ENCODE results near the gene CDH20. TPM values are rescaled to one million over a fixed set of nuclear protein-coding genes. Genes with fewer than 3 reads are reported as not detected.
A peak's percentile ranks its signal among the peaks of the same experiment; 100 is the strongest.

CDH20 gene
- total RNA-seq, 1 donor from 2014 or later = 0.63 TPM

GRCh38 chr18:61474918-61475317 lies 141.7 kb downstream of the CDH20 start:
- TF ChIP-seq CTCF (conservative IDR thresholded peaks at IDR 0.05) = no peak

GRCh38 chr18:61475931-61476330 lies 142.7 kb downstream of the CDH20 start:
- no peak overlapping the region for H3K4me3 Mint-ChIP-seq
- H3K9me3 Mint-ChIP-seq = peaks cover 3% of the 10 kb centered on the region

More at GRCh38 chr18:61474918-61475317, 141.7 kb downstream of the CDH20 start:
- no peak overlapping the region for H3K27ac Mint-ChIP-seq (ENCODE audit: unreplicated experiment)
- H3K27me3 Mint-ChIP-seq (ENCODE audit: low read depth) = peaks cover 12% of the 10 kb centered on the region
- no peaks in the 10 kb centered on the region for H3K36me3 Mint-ChIP-seq (ENCODE audit: low read depth)
- no peak for DNase-seq (ENCODE audit: low read depth, low spot score)
- H3K9me3 Mint-ChIP-seq = peaks cover 3% of the 10 kb centered on the region
- H3K4me1 Mint-ChIP-seq = peaks cover 24% of the 10 kb centered on the region
- H3K4me3 Mint-ChIP-seq = no peak overlapping the region

GRCh38 chr18:61489334-61489733 lies 156.1 kb downstream of the CDH20 start:
- no peaks in the 10 kb centered on the region for H3K27me3 Mint-ChIP-seq (ENCODE audit: low read depth)
- no peaks in the 10 kb centered on the region for H3K9me3 Mint-ChIP-seq
- H3K4me1 Mint-ChIP-seq = no peaks in the 10 kb centered on the region
- no peak overlapping the region for H3K4me3 Mint-ChIP-seq
- no peak overlapping the region for H3K27ac Mint-ChIP-seq (ENCODE audit: unreplicated experiment)
- H3K36me3 Mint-ChIP-seq (ENCODE audit: low read depth) = no peaks in the 10 kb centered on the region
- DNase-seq (ENCODE audit: low read depth, low spot score) = no peak
- TF ChIP-seq CTCF (conservative IDR thresholded peaks at IDR 0.05) = no peak

More at GRCh38 chr18:61475931-61476330, 142.7 kb downstream of the CDH20 start:
- Mint-ChIP-seq H3K27ac (ENCODE audit: unreplicated experiment) (no peak overlapping the region), H3K27me3 (ENCODE audit: low read depth) (peaks cover 12% of the 10 kb centered on the region), H3K36me3 (ENCODE audit: low read depth) (no peaks in the 10 kb centered on the region), H3K4me1 (peaks cover 14% of the 10 kb centered on the region)
- DNase-seq (ENCODE audit: low read depth, low spot score) = no peak
- no peak for TF ChIP-seq CTCF (conservative IDR thresholded peaks at IDR 0.05)

- no peak overlapping the region for H3K27ac Mint-ChIP-seq (ENCODE audit: unreplicated experiment)
- no peaks in the 10 kb centered on the region for H3K27me3 Mint-ChIP-seq (ENCODE audit: low read depth)
- no peak overlapping the region for H3K4me3 Mint-ChIP-seq
- no peak for DNase-seq (ENCODE audit: low read depth, low spot score)
- TF ChIP-seq CTCF (conservative IDR thresholded peaks at IDR 0.05) = no peak
- H3K9me3 Mint-ChIP-seq = no peaks in the 10 kb centered on the region
- no peaks in the 10 kb centered on the region for H3K36me3 Mint-ChIP-seq (ENCODE audit: low read depth)
- H3K4me1 Mint-ChIP-seq = no peaks in the 10 kb centered on the region
Measured at GRCh38 chr18:61496374-61496773, 163.1 kb downstream of the CDH20 start.

- Mint-ChIP-seq H3K27ac (ENCODE audit: unreplicated experiment) (no peak overlapping the region), H3K4me3 (no peak overlapping the region), H3K9me3 (no peaks in the 10 kb centered on the region), H3K4me1 (no peaks in the 10 kb centered on the region), H3K36me3 (ENCODE audit: low read depth) (no peaks in the 10 kb centered on the region), H3K27me3 (ENCODE audit: low read depth) (no peaks in the 10 kb centered on the region)
- TF ChIP-seq CTCF (conservative IDR thresholded peaks at IDR 0.05) = no peak
- no peak for DNase-seq (ENCODE audit: low read depth, low spot score)
Measured at GRCh38 chr18:61497422-61497821, 164.2 kb downstream of the CDH20 start.

- Mint-ChIP-seq H3K27ac (ENCODE audit: unreplicated experiment) (no peak overlapping the region), H3K4me1 (no peaks in the 10 kb centered on the region), H3K4me3 (no peak overlapping the region), H3K27me3 (ENCODE audit: low read depth) (peaks cover 5% of the 10 kb centered on the region), H3K36me3 (ENCODE audit: low read depth) (no peaks in the 10 kb centered on the region), H3K9me3 (no peaks in the 10 kb centered on the region)
- peak; percentile 84 for TF ChIP-seq CTCF (conservative IDR thresholded peaks at IDR 0.05)
- peak; percentile 59 for DNase-seq (ENCODE audit: low read depth, low spot score)
Measured at GRCh38 chr18:61502472-61502871, 169.2 kb downstream of the CDH20 start.

Data from neural crest cell (in vitro differentiated cells).